Stimulated activated CD4-positive, alpha-beta T cell treated with anti-CD3 and anti-CD28 coated beads, Interleukin-15, amount 100 ng/mL, for 48 hours (primary cell): ENCODE results near the gene NAB1.
A peak's percentile ranks its signal among the peaks of the same experiment; 100 is the strongest.
"Not testable (repeated sequence)": the region's sequence is repeated elsewhere in the genome, so short reads cannot be mapped to it uniquely, and the experiment has no call there.

ENCODE experiments used
- DNase-seq, 2 donors: peaks; one replicate each; pipeline ENCODE4 v3.0.0-alpha.2; 2020; ENCODE audit warnings: low read depth in 2 of 2

The NAB1 gene

DNA sequence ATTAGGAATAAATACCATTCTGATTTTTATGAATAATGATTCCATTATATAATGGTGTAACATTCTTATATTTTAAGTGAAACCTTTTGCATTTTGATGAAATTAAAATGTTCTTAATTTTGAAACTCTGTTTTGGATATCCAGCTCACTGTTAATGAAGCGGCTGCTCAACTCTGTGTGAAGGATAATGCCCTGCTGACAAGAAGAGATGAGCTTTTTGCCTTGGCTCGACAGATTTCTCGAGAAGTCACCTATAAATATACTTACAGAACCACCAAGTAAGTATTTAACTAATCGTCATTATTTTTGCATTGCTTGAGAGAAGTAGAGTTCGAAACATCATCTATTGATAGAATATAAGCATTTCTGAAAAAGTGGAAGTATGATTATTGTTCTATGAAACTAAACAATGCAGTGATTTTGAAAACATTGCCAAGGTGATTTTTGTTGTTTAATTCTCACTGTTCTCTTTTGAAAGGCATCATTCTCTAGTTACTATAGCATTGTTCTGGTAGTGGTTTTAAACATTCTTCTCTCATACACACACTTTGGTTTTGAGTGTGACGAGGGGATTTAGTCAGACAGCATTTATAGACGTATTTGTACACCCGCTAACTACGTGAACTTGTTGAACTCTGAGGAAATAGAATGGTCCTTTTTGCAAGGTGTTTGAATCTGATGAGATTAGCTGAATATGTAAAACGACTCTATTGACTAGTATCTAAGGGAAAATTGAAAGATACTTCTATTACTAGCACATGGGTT, 21.5 kb downstream of the NAB1 start:
- DNase-seq, result no peak

DNA sequence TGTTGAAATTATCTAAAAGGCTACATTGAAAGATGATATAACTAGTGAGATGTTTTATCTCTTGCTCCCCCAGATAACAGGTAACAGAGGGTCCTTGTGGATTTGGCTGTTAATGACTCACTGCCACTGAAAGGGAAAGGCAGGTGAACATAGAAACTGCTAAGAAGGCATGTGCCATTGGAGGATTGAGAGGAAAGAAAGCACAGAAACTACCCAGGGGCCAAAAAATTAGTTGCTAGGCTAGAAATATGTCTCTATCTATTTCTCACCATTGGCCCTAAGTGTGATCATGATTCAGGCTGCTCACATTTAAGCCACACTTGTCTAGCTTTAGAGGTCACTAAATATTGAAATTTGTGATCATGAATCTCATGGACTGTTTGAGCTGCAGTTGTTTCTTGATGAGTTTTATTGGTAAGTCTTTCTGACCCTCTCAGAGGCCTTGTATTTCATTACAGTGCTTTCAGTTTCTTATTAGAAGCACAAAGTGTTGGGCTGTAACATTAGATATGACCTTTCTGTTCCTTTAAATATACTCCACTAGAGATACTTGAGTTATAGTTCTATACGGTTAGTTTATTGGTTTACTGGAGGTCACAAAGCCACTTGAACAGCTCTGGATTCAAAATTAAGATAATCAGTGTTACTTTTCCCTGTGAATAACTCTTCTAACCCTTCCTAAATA, 26.2 kb downstream of the NAB1 start:
- no peak for DNase-seq

DNA sequence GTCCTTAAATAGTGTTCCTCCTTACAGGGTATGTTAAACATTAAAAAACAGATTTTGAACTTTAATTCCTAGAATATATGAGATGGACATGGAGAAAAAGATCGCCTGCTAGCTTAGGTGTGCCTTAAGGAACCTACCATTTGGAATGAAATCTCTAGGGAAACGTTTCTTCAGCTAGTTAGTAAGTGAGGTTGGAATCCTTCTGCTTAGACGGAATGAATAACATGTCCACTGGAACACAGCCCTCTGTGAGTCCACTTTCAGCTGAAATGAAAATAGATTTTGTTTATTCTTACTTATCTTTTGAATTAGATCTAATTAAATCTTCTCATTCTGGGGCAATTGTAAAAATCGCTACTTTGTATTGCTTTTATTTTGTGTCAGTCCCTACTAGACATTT, 28.4 kb downstream of the NAB1 start:
- DNase-seq, result no peak

DNA sequence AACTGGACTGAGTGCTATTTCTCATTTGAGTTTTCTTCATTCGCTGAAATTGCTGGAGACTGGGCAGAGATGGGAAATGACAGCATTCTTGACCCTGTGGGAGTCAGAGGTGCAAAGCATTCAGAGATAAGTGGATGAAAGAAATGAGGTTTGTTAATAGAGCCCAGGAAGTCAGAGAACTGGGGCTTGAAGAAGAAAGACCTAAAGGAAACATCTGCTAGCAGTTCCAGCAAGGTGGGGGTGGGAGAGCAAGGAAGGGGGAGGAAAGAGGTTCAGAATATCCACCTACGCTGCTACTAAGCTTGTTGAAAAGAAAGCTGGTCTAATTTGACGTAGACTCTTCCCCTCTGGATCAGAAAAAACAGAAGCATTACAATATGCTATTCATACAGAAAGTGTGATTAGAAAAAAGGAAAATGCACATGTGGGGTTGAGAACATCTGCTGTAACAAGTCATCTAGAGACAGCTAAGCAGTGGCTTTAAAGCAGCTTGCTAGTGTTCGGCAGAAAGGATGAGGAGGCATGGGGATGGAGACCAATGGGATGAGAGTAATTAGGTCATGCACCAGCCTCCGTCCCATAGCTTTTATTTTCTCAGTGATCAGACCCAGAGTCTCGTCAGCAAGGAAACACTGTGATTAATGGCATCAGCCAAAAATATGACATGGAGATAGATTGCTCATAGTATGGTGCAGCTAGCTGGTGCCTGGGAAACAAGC, 29.7 kb downstream of the NAB1 start:
- peak; percentile 53 to 69 for DNase-seq

DNA sequence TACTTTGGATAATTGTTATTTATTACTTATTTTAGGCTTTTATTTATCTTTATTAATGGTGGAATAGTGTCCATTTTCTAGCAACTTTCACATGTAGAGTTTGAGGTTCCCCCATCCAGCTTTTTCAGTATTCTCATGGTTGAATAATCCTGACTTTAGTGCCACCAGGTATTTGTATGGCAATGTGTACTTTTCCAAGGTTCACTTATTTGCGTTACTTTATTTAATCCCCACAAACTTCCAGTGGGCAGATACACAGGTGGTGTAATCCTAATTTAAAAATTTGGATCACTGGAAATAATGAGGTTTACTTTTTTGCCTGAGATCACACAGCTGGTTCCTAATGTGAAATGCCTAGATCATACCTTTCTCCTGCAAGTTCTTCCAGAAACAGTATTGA, 30.5 kb downstream of the NAB1 start:
- no peak for DNase-seq

DNA sequence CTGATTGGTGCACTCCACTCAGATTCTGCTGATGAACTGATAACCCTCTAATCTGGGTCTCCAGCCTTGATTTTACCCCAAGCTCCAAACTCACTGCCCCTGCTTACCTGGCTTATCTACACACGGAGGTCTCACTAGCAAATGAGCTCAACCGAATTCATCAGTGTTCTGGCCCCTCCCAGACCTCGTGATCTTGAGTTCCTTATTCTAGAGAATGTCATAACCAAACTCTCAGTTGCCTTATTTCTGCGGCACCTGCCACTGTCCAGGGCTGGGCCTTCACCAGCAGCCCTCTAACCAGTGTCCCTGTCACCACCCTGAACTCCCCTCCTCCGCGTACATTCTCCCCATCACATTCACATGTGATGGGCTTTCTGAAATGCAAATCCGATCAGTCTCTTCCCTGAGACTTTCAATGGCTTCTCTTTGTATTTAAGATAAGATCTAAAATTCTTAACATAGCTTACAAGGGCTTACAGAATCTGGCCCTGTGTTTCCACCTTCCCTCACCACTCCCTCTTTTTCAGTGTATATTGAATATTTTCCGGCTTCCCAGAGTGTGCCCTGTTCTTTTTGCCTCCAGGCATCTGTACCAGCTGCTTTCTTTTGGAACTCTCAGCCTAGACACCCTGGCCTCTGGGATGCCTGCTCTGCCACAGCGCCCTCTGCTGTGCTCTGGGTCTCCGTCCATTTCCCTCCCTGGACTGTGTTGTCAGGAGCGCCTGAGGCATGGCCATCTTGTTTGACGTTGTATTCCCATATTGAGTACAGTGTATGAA, 31.1 kb downstream of the NAB1 start:
- DNase-seq, result peak in 1 of 2 donors; percentile 54

DNA sequence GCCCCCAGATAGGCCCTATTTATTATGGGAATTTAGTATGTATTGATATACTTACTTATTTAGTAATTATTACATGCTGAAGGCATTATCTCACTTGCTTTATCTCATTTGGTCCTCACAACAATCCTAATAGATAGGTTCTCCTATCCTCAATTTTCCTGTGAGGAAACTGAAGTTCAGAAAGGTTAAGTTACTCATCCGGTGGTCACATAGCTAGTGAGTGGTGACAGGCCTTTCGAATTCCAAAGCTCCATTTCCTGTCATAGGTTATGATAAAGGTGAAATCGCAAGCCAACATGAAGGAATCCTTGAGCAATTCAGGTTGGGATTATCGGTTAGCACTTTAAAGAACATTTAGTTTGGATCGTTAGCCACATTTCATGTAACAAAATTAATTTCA, 33.3 kb downstream of the NAB1 start:
- DNase-seq, result no peak

DNA sequence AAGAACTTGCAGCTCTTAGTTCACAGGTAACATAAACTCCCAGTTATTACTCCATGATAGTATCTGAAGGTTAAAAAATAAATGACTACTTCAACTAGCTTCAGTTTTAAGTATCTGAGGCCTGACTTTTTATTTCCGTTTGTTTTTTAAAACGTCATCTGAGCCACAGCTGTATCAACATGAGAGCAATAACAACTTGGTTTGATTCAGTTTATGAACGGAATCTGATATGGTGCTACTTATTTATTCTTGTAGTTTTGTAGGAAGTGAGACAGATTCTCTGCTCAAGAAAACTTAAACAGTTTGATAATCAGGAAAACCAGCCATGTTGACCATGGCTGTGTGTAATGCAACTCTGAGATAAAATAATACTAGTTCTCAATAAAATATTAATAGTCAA, 34.9 kb downstream of the NAB1 start:
- no peak for DNase-seq

DNA sequence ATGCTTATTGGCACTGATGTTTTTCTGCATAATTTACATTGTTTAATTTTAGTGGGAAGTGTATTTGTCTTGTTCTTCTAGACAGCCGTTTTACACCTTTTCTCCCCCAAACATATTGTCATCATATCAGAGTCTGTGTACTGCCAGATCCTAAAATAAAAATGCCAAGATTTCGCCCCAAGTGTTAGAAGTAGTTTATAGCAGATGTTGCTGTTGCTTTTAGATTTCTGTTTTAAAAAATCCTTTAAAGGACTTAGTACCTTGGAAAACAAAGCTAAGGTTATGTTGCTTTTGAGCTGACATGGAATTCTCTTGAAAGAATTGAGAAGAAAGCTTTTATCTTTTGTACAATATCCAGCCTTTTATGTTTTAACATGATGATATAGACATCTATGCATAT, 36.0 kb downstream of the NAB1 start:
- DNase-seq, result no peak

DNA sequence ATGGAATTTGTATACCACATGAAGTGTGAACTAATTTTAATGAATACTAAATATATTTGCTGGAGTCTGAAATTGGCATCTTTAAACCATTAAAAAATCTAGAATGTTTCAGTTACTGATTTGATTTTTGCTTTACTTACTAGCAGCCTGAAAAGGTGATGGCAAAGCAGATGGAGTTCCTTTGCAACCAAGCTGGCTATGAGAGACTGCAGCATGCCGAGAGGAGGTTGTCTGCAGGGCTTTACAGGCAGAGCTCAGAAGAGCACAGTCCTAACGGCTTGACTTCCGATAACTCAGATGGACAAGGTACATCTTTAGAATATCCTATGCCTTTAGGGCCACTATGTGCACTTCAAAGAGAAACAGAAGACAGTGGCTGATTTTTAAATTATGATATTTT, 36.5 kb downstream of the NAB1 start:
- DNase-seq, result no peak

DNA sequence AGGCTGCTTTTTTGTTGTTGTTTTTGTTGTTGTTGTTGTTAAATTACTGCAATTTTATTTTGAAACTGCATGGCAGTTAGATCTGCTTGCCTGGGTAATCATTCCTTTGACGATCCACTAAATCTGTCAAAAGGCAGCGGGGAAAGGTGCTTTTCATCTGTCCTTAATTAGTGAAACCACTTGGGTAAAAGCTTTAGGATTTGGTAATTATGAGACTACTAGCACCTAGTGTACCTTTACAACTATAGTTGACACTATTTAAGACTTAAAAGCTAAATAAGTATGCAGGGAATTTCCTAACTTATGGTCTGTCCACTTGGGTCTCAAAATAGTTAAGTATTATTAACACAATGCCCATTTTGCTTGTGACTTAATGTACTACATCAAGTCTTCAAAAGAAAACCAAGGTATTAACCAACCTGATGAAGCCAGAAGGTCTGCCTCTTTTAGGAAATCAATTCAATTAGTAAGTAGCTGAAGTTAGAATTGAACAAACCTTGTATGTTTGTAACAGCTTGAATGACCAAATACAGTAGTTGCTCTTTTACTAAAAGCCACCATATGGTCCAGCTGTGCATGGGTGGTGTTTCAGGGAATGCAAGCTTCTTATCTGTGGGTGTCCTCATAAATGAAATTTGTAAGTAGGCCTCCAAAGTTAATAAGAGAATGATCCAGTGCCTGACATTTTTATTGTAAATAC, 44.8 kb downstream of the NAB1 start:
- no peak for DNase-seq

DNA sequence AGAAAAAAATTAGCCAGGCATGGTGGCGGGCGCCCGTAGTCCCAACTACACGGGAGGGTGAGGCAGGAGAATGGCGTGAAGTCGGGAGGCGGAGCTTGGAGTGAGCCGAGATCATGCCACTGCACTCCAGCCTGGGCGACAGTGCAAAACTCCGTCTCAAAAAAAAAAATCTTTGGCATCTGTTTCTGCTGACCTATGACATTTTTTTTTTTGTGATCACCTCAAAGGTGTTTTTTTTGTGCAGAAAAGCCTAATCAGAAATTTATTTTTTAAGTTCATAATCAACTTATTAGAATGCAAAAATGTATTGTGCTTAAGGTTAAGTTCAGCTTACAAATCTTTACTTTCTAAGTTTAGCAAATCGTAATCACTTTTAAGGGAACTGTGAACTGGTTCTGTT, 45.6 kb downstream of the NAB1 start:
- no peak for DNase-seq

DNA sequence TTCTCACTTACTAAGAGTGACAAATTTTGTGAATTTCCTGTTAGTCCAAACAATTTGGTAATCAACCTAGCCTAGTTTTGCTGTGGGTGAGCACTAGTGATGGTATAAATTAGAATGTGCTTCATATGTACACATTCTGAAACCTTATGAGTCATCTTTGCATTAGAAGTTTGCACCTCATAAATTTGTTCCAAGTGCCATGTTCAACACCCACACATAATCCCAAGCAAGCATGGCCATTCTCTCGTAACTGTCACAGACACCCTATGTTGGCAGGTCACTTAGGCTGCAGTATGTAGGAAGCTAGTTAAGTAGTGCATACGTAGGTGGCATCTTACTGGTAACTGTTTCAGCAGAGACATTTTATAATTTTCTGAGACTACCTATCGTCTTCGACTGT, 46.9 kb downstream of the NAB1 start:
- DNase-seq, result no peak

DNA sequence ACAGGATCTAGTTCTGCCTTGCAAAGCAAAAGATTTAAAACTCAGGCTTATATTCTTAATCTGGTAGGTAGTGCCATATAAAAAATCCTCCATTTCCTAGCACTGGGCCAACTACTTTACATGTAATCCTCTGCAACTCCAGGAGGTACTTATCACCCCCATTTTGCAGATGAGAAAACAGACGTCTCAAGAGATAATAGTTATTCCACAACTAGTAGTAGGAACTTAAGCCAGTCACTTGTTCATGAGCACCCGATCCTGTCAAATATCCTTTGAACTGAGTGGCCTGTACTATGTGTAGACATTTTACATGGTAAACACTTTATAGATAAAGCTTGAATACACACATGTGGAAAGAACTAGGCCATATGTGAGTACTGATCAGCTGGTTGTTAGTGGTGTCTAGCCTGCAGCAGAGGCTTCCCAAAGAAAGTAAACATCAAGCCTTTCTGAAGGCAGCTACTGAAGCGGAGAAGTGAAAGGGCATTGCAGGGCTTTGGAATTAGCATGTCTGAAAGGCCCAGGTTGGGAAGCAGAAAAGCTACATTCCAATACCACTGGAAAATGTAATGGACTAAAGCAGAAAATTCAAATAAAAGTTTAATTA, 48.0 kb downstream of the NAB1 start:
- no peak for DNase-seq

DNA sequence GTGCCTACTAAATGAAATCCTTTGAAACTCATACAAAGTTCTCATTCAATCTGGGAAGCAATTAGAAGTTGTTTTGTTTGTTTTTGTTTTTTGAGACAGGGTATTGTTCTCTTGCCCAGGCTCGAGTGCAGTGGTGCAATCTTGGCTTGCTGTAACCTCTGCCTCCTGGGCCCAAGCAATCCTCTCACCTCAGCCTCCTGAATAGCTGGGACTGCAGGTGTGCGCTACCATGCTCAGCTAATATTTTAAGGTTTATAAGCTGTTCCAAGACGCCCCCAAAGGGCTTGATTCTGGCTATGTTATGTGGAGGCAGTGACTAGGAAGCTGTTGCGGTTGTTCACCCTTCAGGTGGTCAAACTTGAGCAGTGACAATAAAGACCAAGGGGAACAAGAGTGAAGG, 48.5 kb downstream of the NAB1 start:
- no peak for DNase-seq

DNA sequence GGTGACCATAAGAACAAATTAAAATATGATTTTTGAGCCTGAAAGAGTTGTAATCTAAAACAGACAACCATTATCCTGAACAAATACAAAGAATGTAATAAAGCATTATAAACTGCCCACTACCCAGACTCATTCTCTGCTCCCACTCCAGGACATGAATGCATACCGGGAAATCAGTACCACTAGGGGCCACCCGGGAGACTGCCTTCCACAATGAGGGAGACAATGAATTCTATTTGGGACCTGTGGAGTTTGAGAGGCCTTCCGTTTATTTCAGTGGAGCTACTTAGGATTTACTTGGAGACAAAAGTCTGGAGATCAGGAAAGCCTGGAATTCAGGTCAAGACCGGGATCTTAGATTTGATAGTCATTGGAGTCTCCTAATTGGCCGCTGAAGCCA, 50.0 kb downstream of the NAB1 start:
- DNase-seq, result no peak

DNA sequence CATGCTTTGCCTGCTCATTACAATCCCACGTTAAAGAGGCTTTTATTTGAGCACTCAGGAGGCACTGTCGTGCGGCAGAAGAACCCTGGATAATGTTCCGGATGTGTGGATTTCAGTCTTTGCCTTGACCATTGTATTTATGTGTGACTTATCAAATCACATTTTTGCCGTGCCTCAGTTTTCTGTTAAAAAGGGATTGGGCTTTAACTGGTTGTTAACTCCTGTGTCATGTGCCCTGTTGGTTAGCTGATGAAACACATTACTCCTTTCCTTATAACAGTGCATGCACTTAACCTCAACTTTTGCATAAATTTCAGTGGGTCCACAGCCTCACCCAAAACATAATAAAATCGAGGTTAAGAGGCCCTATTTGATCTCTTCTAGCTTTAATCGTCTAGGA, 52.7 kb downstream of the NAB1 start:
- no peak for DNase-seq

DNA sequence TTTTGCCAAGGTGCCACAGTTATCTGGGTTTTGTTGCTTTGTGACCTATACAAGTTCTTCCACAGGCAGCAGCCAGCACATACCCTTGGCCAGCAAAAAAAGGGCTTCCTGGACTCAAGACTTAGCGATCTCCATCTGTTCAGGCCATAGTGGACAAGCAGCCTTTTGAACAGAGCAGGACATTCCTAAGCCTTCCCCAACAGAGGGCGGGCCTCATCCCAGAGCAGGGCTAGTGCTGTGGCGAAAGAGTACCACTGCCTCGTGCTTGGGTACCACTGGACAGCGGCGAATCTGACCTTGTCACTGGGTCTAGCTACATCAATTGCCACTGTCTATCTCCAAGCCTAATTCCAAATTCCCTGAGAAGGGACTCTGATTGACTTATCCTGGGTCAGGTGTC, 56.4 kb downstream of the NAB1 start:
- no peak for DNase-seq

DNA sequence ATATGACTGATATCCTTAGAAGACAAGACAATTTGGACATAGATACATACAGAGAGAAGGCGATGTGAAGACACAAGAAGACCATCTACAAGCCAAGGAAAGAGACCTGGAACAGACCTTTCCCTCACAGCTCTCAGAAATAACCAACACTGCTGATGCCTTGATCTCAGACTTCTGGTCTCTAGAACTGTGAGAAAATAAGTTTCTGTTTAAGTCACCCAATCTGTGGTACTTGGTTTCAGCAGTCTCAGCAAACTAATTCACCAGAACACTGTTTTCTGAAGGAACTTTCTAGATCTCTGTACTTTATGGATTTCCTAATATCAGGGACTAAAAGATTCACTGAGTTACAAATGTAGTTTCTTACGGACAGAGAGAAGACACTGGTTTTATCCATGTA, 58.8 kb downstream of the NAB1 start:
- DNase-seq, result no peak

DNA sequence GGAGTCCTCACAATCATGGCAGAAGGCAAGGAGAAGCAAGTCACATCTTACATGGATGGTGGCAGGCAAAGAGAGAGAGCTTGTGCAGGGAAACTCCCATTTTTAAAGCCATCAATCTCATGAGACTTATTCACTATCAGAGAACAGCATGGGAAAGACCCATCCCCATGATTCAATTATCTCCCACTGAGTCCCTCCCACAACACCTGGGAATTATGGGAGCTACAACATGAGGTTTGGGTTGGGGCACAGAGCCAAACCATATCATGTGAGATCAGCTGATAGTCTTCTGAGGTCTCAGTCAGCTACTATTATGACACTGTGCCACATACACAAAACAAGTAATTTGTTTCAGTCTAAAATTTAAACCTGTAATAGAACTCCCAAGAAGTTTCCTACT, 59.8 kb downstream of the NAB1 start:
- DNase-seq, result not testable (repeated sequence)

DNA sequence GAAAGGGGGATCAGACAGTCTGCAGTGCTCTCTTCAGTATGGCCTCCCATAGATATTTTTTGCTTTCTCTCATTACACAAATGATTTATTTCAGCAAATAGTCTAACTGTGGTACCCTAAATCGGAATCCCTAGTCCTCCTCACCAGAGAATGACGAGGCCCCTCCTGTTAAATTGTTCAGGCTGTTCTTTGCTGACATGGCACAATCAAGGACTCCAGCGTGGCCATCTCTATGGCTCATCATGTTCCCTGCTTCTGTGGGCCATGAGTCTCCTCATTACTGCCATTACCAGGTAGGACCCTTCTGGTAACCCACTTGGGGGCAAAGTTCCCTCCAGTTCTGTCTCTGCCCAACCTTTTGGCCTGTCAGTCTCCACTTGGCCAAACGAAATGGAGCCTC, 62.2 kb downstream of the NAB1 start:
- DNase-seq, result no peak
